Measurements from ENCODE around the gene HSPA8. TPM values are rescaled to one million over a fixed set of nuclear protein-coding genes. Genes with fewer than 3 reads are reported as not detected.

Gene HSPA8
- total and polyA plus RNA-seq, 2 of the 13 experiments (the other 11 are each of a cell fraction or from before 2014, with no cell fraction given), result 936 to 2,151 TPM

DNA sequence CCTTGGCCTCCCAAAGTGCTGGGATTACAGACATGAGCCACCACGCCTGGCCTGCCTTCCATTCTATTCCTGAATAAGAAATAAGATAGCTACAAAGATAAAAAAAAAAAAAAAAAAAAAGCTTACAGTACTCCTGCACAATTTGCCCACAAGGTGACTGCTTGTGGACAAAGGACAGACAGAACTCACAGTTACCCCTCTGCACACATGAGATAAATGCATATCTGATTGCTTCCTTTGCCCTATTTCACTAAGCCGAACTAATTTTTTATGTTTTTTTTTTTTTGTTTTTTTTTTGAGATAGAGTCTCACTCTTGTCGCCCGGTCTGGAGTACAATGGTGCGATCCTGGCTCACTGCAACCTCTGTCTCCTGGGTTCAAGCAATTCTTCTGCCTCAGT, 23.6 kb upstream of the HSPA8 start (continued):
- TF ChIP-seq, protein P1, sequence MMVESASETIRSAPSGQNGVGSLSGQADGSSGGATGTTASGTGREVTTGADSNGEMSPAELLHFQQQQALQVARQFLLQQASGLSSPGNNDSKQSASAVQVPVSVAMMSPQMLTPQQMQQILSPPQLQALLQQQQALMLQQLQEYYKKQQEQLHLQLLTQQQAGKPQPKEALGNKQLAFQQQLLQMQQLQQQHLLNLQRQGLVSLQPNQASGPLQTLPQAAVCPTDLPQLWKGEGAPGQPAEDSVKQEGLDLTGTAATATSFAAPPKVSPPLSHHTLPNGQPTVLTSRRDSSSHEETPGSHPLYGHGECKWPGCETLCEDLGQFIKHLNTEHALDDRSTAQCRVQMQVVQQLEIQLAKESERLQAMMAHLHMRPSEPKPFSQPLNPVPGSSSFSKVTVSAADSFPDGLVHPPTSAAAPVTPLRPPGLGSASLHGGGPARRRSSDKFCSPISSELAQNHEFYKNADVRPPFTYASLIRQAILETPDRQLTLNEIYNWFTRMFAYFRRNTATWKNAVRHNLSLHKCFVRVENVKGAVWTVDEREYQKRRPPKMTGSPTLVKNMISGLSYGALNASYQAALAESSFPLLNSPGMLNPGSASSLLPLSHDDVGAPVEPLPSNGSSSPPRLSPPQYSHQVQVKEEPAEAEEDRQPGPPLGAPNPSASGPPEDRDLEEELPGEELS (CRISPR knock-in tag; IDR thresholded peaks at IDR 0.05), result no peak
- TF ChIP-seq TP53 (CRISPR knock-in tag; conservative IDR thresholded peaks at IDR 0.05) (no peak), RBM39 (IDR thresholded peaks at IDR 0.05; ENCODE audit: low read depth, low read length, poor library complexity, severe bottlenecking) (no peak), GATAD1 (CRISPR knock-in tag; IDR thresholded peaks at IDR 0.05) (no peak), IRF2 (CRISPR knock-in tag; IDR thresholded peaks at IDR 0.05) (no peak), ZFP36L1 (CRISPR knock-in tag; IDR thresholded peaks at IDR 0.05) (no peak)
- TF ChIP-seq, protein P2, sequence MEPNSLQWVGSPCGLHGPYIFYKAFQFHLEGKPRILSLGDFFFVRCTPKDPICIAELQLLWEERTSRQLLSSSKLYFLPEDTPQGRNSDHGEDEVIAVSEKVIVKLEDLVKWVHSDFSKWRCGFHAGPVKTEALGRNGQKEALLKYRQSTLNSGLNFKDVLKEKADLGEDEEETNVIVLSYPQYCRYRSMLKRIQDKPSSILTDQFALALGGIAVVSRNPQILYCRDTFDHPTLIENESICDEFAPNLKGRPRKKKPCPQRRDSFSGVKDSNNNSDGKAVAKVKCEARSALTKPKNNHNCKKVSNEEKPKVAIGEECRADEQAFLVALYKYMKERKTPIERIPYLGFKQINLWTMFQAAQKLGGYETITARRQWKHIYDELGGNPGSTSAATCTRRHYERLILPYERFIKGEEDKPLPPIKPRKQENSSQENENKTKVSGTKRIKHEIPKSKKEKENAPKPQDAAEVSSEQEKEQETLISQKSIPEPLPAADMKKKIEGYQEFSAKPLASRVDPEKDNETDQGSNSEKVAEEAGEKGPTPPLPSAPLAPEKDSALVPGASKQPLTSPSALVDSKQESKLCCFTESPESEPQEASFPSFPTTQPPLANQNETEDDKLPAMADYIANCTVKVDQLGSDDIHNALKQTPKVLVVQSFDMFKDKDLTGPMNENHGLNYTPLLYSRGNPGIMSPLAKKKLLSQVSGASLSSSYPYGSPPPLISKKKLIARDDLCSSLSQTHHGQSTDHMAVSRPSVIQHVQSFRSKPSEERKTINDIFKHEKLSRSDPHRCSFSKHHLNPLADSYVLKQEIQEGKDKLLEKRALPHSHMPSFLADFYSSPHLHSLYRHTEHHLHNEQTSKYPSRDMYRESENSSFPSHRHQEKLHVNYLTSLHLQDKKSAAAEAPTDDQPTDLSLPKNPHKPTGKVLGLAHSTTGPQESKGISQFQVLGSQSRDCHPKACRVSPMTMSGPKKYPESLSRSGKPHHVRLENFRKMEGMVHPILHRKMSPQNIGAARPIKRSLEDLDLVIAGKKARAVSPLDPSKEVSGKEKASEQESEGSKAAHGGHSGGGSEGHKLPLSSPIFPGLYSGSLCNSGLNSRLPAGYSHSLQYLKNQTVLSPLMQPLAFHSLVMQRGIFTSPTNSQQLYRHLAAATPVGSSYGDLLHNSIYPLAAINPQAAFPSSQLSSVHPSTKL (CRISPR knock-in tag; IDR thresholded peaks at IDR 0.05), result no peak

DNA sequence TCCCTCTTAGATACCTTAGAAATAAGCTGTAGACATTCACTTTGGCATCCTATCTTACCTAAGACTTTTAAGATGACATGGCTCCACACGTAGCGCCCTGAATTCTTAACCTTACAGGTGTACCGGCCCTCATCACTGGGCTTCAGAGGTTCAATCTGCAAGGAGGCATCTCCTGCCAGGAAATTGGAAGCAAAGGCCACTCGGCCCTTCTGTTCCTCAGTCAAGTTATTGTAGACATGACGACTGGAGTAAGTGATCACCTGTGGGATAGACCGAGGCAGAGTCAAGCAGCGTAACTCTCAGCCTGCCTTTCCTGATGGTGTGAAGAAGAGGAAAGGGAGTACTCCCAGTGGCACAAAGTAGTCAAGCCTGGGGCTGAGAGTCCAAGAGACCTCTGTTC, 22.5 kb upstream of the HSPA8 start:
- no peak overlapping the region for H2AFZ ChIP-seq (ENCODE audit: low read length)
- no peak overlapping the region for H3K4me3 ChIP-seq (replicated peaks in 1 of 3; ENCODE audit: insufficient read depth in 1 of 3, low read depth in 2 of 3, low read length in 3 of 3)
- peaks cover 7% of the 10 kb centered on the region; the same call in 1 of the 2 replicates for H3K4me1 ChIP-seq (ENCODE audit: insufficient read depth, low read length)
- WGBS (ENCODE audit: low lambda C conversion rate), result 75% methylated on average over 7 of the region's 7 CpGs
- BruUV-seq (replicated peaks), result no TSS peak
- no peaks in the 10 kb centered on the region for H4K20me1 ChIP-seq (ENCODE audit: insufficient read depth, low read length)
- no peaks in the 10 kb centered on the region for H3K9me3 ChIP-seq (ENCODE audit: low read length)
- no peak for ATAC-seq
- no peak for FAIRE-seq
- no peak overlapping the region for H3K9ac ChIP-seq (ENCODE audit: insufficient read depth, low read depth, low read length)
- no peak overlapping the region for H3K4me2 ChIP-seq (ENCODE audit: low read depth, low read length)
- intact Hi-C loops (cut with micrococcal nuclease; ENCODE audit: unreplicated experiment) (no loop called here), in situ Hi-C loops (cut with HindIII; ENCODE audit: extremely low pct_ligation_motif_present, low pct_unique_long_range_greater_than_20kb) (no loop called here)
- DNase-seq (ENCODE audit: low spot score), result no peak
- POLR2A ChIA-PET, result interaction anchor here (5.3 kb wide), 1 partner anchor 22 kb away, joined by 20 read pairs; the partner anchor contains the start of gene HSPA8
- CTCF ChIA-PET (ENCODE audit: low intra/inter-chr PET ratio, low total read pairs), result no interaction called here
- H3K36me3 ChIP-seq (replicated peaks in 1 of 2; ENCODE audit: control insufficient read depth in 1 of 2, insufficient read depth in 2 of 2, low read length in 2 of 2), result no peaks in the 10 kb centered on the region
- no peak overlapping the region for H3K27ac ChIP-seq (ENCODE audit: extremely low read length, insufficient read depth, low read length)
- H3K27me3 ChIP-seq (ENCODE audit: control insufficient read depth in 1 of 2, insufficient read depth in 2 of 2, low read length in 2 of 2), result no peaks in the 10 kb centered on the region
- H3K79me2 ChIP-seq (ENCODE audit: insufficient read depth, low read length), result no peaks in the 10 kb centered on the region
- TF ChIP-seq, protein P3, sequence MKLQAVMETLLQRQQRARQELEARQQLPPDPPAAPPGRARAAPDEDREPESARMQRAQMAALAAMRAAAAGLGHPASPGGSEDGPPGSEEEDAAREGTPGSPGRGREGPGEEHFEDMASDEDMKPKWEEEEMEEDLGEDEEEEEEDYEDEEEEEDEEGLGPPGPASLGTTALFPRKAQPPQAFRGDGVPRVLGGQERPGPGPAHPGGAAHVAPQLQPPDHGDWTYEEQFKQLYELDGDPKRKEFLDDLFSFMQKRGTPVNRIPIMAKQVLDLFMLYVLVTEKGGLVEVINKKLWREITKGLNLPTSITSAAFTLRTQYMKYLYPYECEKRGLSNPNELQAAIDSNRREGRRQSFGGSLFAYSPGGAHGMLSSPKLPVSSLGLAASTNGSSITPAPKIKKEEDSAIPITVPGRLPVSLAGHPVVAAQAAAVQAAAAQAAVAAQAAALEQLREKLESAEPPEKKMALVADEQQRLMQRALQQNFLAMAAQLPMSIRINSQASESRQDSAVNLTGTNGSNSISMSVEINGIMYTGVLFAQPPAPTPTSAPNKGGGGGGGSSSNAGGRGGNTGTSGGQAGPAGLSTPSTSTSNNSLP (IDR thresholded peaks at IDR 0.05; ENCODE audit: low read depth, low read length), result no peak
- TF ChIP-seq ZNF577 (CRISPR knock-in tag; IDR thresholded peaks at IDR 0.05; ENCODE audit: borderline replicate concordance, low read depth), result no peak
- TF ChIP-seq PHF5A (CRISPR knock-in tag; IDR thresholded peaks at IDR 0.05; ENCODE audit: low read depth, unreplicated experiment), result no peak
- no peak for TF ChIP-seq ZNF749 (CRISPR knock-in tag; IDR thresholded peaks at IDR 0.05; ENCODE audit: borderline replicate concordance)
- TF ChIP-seq, protein P4, sequence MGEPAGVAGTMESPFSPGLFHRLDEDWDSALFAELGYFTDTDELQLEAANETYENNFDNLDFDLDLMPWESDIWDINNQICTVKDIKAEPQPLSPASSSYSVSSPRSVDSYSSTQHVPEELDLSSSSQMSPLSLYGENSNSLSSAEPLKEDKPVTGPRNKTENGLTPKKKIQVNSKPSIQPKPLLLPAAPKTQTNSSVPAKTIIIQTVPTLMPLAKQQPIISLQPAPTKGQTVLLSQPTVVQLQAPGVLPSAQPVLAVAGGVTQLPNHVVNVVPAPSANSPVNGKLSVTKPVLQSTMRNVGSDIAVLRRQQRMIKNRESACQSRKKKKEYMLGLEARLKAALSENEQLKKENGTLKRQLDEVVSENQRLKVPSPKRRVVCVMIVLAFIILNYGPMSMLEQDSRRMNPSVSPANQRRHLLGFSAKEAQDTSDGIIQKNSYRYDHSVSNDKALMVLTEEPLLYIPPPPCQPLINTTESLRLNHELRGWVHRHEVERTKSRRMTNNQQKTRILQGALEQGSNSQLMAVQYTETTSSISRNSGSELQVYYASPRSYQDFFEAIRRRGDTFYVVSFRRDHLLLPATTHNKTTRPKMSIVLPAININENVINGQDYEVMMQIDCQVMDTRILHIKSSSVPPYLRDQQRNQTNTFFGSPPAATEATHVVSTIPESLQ (CRISPR knock-in tag; conservative IDR thresholded peaks at IDR 0.05), result no peak
- TF ChIP-seq SMARCE1 (IDR thresholded peaks at IDR 0.05; ENCODE audit: borderline replicate concordance), result no peak
- no peak for TF ChIP-seq MIER2 (CRISPR knock-in tag; IDR thresholded peaks at IDR 0.05)
